GM10248 (cell line): Measurements from ENCODE around the gene HPN.

Source experiments
- CTCF ChIA-PET: fragments of 300-600 bp; sonication (Branson Sonifier 250); formaldehyde crosslinking; extraction: SDS; loops from one replicate; lab custom pipeline; 2021; ENCODE audit warnings: antibody characterized with exemption; lab: Yijun Ruan, JAX
- POLR2A ChIA-PET: fragments of 350-650 bp; sonication (Branson Sonifier 250); formaldehyde crosslinking; extraction: SDS; loops from one replicate; lab custom pipeline; 2020; ENCODE audit warnings: antibody characterized with exemption; lab: Yijun Ruan, JAX
- DNase-seq: peaks from one replicate; pipeline ENCODE4 v3.0.0; 2012; ENCODE audit errors: extremely low spot score
- TF ChIP-seq, protein P1 (sequence below): IDR thresholded peaks from 2 replicates; pipeline ENCODE4 v1.5.1; 2012; ENCODE audit warnings: mild to moderate bottlenecking, low read depth; ENCODE audit errors: extremely low read depth, missing control alignments, control extremely low read depth

Gene HPN

DNA sequence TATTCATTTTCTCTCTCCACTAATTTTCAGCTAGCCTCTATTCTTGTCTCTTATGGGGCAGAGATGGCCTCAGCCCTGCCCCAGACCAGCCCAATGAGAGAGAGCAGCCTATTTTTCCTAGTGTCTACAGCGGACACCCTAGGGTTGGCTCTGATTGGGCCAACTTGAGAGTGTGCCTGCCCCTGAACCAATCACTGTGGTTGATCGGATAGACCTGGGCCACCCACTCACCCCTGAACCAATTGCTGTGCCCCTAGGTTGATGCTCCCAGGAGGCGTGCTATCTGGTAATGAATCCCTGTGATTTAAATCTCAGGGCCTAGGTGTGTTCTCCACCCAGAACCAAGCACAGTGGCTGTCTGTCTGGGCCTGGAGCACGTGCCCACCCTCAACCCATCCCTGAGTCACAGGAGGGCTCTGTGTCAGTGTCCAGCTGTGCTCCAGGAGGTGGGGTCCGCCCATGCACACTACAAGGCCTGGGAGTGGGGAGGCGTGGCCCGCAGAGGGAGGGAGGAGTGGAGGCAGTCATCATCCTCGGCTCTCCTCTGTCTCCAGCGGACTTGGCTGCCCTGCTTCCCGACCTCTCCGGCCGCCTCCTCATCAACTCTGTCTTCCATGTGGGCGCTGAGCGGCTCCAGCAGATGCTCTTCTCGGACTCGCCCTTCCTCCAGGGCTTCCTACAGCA, 26.1 kb upstream of the HPN start:
- ChIA-PET POLR2A (no interaction called here), CTCF (interaction anchor here (1.3 to 10.2 kb wide), 3 partner anchors 29 to 48 kb away, joined by 5 to 120 read pairs (median 21); no protein-coding TSS in a partner anchor)
- no peak for DNase-seq
- TF ChIP-seq, protein P1, sequence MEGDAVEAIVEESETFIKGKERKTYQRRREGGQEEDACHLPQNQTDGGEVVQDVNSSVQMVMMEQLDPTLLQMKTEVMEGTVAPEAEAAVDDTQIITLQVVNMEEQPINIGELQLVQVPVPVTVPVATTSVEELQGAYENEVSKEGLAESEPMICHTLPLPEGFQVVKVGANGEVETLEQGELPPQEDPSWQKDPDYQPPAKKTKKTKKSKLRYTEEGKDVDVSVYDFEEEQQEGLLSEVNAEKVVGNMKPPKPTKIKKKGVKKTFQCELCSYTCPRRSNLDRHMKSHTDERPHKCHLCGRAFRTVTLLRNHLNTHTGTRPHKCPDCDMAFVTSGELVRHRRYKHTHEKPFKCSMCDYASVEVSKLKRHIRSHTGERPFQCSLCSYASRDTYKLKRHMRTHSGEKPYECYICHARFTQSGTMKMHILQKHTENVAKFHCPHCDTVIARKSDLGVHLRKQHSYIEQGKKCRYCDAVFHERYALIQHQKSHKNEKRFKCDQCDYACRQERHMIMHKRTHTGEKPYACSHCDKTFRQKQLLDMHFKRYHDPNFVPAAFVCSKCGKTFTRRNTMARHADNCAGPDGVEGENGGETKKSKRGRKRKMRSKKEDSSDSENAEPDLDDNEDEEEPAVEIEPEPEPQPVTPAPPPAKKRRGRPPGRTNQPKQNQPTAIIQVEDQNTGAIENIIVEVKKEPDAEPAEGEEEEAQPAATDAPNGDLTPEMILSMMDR = no peak

DNA sequence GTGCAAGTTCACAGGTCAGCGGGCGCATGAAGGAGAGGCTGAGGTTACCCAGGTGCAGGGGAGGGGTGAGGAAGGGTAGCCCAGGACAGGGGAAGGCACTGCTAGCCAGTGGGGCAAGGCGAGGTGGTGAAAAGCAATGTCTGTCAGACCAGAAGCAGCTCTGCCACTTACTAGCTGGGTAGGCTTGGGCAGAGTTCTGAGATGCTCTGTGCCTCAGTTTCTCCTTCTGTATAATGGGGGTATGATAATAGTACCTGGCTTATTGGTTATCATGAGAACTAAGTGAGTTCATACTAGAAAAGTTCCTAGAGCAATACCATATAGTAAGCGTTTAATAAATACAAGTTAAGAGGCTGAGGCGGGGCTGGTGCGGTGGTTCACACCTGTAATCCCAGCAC, 25.6 kb upstream of the HPN start:
- TF ChIP-seq, protein P1 = no peak
- POLR2A ChIA-PET = interaction anchor here (0.6 to 0.7 kb wide), 2 partner anchors 21 to 27 kb away, joined by 3 to 4 read pairs; no protein-coding TSS in a partner anchor
- CTCF ChIA-PET = no interaction called here

DNA sequence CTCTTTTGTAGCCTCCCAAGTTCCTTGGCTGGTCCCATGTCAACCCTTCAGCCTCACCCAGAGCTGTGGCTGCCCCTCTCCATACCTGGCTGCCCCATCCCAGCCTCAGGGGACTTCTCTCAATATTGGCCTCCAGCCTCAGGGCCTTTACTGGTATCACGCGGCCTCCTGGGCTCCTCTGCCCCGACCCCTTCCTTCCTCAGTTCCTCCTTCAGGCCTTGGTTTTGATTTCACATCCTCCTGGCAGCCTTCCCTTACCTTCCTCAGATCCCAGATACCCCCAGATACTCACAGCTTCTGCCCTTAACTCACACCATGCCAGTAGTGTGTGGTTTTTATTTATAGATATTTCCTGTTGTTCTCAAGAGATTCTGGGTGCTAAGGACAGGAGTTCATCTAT, 24.0 kb upstream of the HPN start:
- TF ChIP-seq, protein P1 = no peak
- CTCF ChIA-PET = no interaction called here
- DNase-seq = no peak
- POLR2A ChIA-PET = no interaction called here

More for the DNA sequence above, 25.6 kb upstream of the HPN start:
- no peak for DNase-seq

DNA sequence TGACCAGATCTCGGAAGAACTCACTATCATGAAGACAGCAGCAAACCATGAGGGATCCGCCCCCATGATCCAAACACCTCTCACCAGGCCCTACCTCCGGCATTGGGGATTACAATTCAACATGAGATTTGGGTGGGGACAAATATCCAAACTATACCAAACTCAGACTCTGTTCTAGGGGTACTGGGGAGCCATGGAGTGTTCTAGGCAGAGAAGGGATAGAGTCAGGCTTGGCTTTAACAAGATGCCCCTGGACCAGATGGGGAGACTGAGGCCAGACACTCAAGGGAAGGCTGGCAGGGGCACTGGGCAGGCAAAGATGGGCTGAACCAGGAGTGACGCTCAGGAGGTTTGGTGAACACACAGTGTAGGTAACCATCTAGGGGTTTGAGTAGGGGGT, 23.1 kb upstream of the HPN start:
- ChIA-PET POLR2A (no interaction called here), CTCF (no interaction called here)
- no peak for DNase-seq
- TF ChIP-seq, protein P1 = no peak

DNA sequence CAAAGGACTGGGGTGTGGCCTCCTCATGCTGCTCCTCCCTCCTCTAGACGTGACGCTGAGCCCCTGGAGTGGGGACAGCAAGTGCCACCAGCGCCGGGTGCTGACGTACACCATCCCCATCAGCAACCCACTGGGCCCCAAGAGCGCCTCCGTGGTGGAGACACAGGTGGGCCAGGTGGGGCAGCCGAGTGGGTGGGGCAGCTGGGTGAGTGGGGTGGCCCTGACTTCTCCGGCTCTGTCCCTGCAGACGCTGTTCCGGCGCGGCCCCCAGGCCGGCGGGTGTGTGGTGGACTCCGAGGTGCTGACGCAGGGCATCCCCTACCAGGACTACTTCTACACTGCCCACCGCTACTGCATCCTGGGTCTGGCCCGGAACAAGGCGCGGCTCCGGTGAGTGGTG, 22.4 kb upstream of the HPN start:
- ChIA-PET CTCF (no interaction called here), POLR2A (no interaction called here)
- TF ChIP-seq, protein P1 = no peak
- no peak for DNase-seq

DNA sequence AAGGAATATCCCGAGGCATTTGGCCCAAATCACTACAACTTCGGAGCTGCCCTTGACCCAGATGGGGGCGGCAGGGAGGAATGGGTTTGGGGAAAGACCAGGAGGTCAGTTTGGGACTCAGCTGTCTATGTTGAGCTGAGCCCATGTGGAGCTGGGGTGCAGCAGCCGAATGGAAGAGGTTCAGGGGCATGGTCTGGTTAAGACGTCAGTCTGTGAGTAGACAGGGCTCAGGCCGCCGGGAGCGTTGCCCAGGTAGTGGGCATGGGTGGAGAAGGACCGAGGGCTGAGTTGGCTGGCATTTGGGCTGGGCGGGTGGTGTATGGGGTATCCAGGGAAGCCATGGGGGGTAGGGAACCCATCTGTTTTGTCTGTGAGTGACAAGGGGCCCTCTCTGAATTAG, 20.5 kb upstream of the HPN start:
- POLR2A ChIA-PET = no interaction called here
- DNase-seq = no peak
- TF ChIP-seq, protein P1 = no peak
- CTCF ChIA-PET = interaction anchor here (1.7 kb wide), 1 partner anchor 23 kb away, joined by 5 read pairs; no protein-coding TSS in a partner anchor
